ENCODE results near the gene OMA1. TPM values are rescaled to one million over a fixed set of nuclear protein-coding genes. Genes with fewer than 3 reads are reported as not detected.
A peak's percentile ranks its signal among the peaks of the same experiment; 100 is the strongest.

Gene OMA1
- total RNA-seq, 1 experiment from 2014 or later = 27.9 TPM

- H3K4me3 ChIP-seq = no peak overlapping the region
- no peak overlapping the region for H3K27ac ChIP-seq
- H3F3A ChIP-seq (ENCODE audit: insufficient read depth, low read depth) = no peaks in the 10 kb centered on the region
- H3K4me2 ChIP-seq = no peak overlapping the region
- no peaks in the 10 kb centered on the region for H3K9me3 ChIP-seq (ENCODE audit: insufficient read depth, low read depth)
- no peak for TF ChIP-seq EZH2 (IDR thresholded peaks at IDR 0.05; ENCODE audit: low read depth)
- TF ChIP-seq CTCF (conservative IDR thresholded peaks at IDR 0.05) = no peak
- ChIA-PET POLR2A (ENCODE audit: unreplicated experiment) (no interaction called here), CTCF (no interaction called here)
- H3K4me1 ChIP-seq (replicated peaks; ENCODE audit: insufficient read depth) = no peaks in the 10 kb centered on the region
- no peaks in the 10 kb centered on the region for H3K36me3 ChIP-seq (ENCODE audit: low read depth)
- intact Hi-C loops (cut with micrococcal nuclease; ENCODE audit: unreplicated experiment) = no loop called here
- no peaks in the 10 kb centered on the region for H3K27me3 ChIP-seq (ENCODE audit: insufficient read depth, low read depth)
- H3K79me2 ChIP-seq (ENCODE audit: low read depth) = no peaks in the 10 kb centered on the region
- no peaks in the 10 kb centered on the region for H4K20me1 ChIP-seq (ENCODE audit: insufficient read depth)
- H3K9me2 ChIP-seq (ENCODE audit: insufficient read depth) = no peaks in the 10 kb centered on the region
- H2AFZ ChIP-seq = no peak overlapping the region
- no TSS peak for BruUV-seq (replicated peaks)
- no peak for DNase-seq
Measured at GRCh38 chr1:58451560-58452191, 94.8 kb downstream of the OMA1 start.

- Histone ChIP-seq H3K79me2 (ENCODE audit: low read depth) (no peaks in the 10 kb centered on the region), H2AFZ (no peak overlapping the region), H3K4me2 (no peak overlapping the region), H3K4me1 (replicated peaks; ENCODE audit: insufficient read depth) (no peaks in the 10 kb centered on the region), H3K9me2 (ENCODE audit: insufficient read depth) (no peaks in the 10 kb centered on the region), H3K27me3 (ENCODE audit: insufficient read depth, low read depth) (no peaks in the 10 kb centered on the region), H3K4me3 (no peak overlapping the region), H3F3A (ENCODE audit: insufficient read depth, low read depth) (no peaks in the 10 kb centered on the region), H3K36me3 (ENCODE audit: low read depth) (no peaks in the 10 kb centered on the region), H3K9me3 (ENCODE audit: insufficient read depth, low read depth) (no peaks in the 10 kb centered on the region), H3K27ac (no peak overlapping the region), H4K20me1 (ENCODE audit: insufficient read depth) (no peaks in the 10 kb centered on the region)
- intact Hi-C loops (cut with micrococcal nuclease; ENCODE audit: unreplicated experiment) = no loop called here
- POLR2A ChIA-PET (ENCODE audit: unreplicated experiment) = no interaction called here
- no TSS peak for BruUV-seq (replicated peaks)
- CTCF ChIA-PET = no interaction called here
- TF ChIP-seq CTCF (conservative IDR thresholded peaks at IDR 0.05) (no peak), EZH2 (IDR thresholded peaks at IDR 0.05; ENCODE audit: low read depth) (no peak)
- DNase-seq = peak in 1 of 2 experiments; percentile 50
Measured at GRCh38 chr1:58447886-58448285, 98.6 kb downstream of the OMA1 start.

- Histone ChIP-seq H3K4me2 (no peak overlapping the region), H3K27ac (no peak overlapping the region)
- POLR2A ChIA-PET (ENCODE audit: unreplicated experiment) = no interaction called here
Measured at GRCh38 chr1:58447042-58447441, 99.5 kb downstream of the OMA1 start.

More at GRCh38 chr1:58447042-58447441, 99.5 kb downstream of the OMA1 start:
- CTCF ChIA-PET = no interaction called here
- no peaks in the 10 kb centered on the region for H4K20me1 ChIP-seq (ENCODE audit: insufficient read depth)
- DNase-seq = no peak
- BruUV-seq (replicated peaks) = no TSS peak
- no peak overlapping the region for H2AFZ ChIP-seq
- intact Hi-C loops (cut with micrococcal nuclease; ENCODE audit: unreplicated experiment) = no loop called here
- H3K79me2 ChIP-seq (ENCODE audit: low read depth) = no peaks in the 10 kb centered on the region
- no peaks in the 10 kb centered on the region for H3F3A ChIP-seq (ENCODE audit: insufficient read depth, low read depth)
- no peaks in the 10 kb centered on the region for H3K36me3 ChIP-seq (ENCODE audit: low read depth)
- no peaks in the 10 kb centered on the region for H3K9me2 ChIP-seq (ENCODE audit: insufficient read depth)
- H3K4me3 ChIP-seq = no peak overlapping the region
- H3K4me1 ChIP-seq (replicated peaks; ENCODE audit: insufficient read depth) = no peaks in the 10 kb centered on the region
- TF ChIP-seq EZH2 (IDR thresholded peaks at IDR 0.05; ENCODE audit: low read depth) = no peak
- TF ChIP-seq CTCF (conservative IDR thresholded peaks at IDR 0.05) = no peak
- no peaks in the 10 kb centered on the region for H3K9me3 ChIP-seq (ENCODE audit: insufficient read depth, low read depth)
- H3K27me3 ChIP-seq (ENCODE audit: insufficient read depth, low read depth) = no peaks in the 10 kb centered on the region

Data from PC-9 (cell line).